K562 (cell line): Measurements from ENCODE around the gene FIZ1. TPM values are rescaled to one million over a fixed set of nuclear protein-coding genes. Genes with fewer than 3 reads are reported as not detected.

ENCODE experiments used
- ATAC-seq: fragments of 200-7000 bp; cut with Tn5 transposase; 3 replicates; pipeline ENCODE4 v1.9.1; 2020; ENCODE audit warnings: moderate library complexity
- BruUV-seq: library from RNA; stranded (reverse); fragments of 400-500 nt; replicated peaks from 2 replicates; lab custom pipeline; 2021; lab: Mats Ljungman, UMichigan
- CTCF ChIA-PET: fragments of 300-600 bp; formaldehyde crosslinking; extraction: SDS; loops from one replicate; lab custom pipeline; 2021; ENCODE audit warnings: low intra/inter-chr PET ratio; lab: Yijun Ruan, JAX
- POLR2A ChIA-PET: fragments of 300-600, 350-650 bp; sonication (Branson Sonifier 250); formaldehyde crosslinking; extraction: SDS; loops from one replicate; lab custom pipeline; 2021; ENCODE audit warnings: antibody characterized with exemption, inconsistent platforms; lab: Yijun Ruan, JAX
- DNase-seq, 4 experiments: peaks; one replicate each; pipeline versions ENCODE4 v3.0.0 to v3.0.0-alpha.2; 2011 to 2018; ENCODE audit warnings: low spot score in 3 of 4, mixed read lengths in 3 of 4; ENCODE audit errors: extremely low read depth in 1 of 4
- FAIRE-seq: peaks from 2 replicates; lab custom pipeline; 2011; peaks lifted over from hg19 to GRCh38; lab: Jason Lieb, UNC
- H2AFZ ChIP-seq: 2 replicates; pipeline ENCODE4 v1.6.0; 2011; ENCODE audit warnings: low read depth, low read length, control low read depth, inconsistent platforms
- H3K27ac ChIP-seq: fragments of 200-600 bp; 3 replicates; pipeline ENCODE4 v1.8.0; 2011; ENCODE audit warnings: low read depth, mild to moderate bottlenecking, control low read depth, inconsistent platforms, low read length, moderate library complexity, mixed read lengths; ENCODE audit errors: extremely low read depth
- H3K27me3 ChIP-seq, 2 experiments: fragments of 300-600 bp in 1 of 2; 2 replicates in 1 of 2; 3 replicates in 1 of 2; pipeline versions ENCODE4 v1.6.0 to v1.8.0; 2011; ENCODE audit warnings: inconsistent platforms in 2 of 2, low read length in 2 of 2, mild to moderate bottlenecking in 1 of 2, mixed read lengths in 1 of 2, moderate library complexity in 1 of 2; ENCODE audit not compliant: control insufficient read depth in 2 of 2, insufficient read depth in 2 of 2
- H3K36me3 ChIP-seq: fragments of 300-600 bp; 3 replicates; pipeline ENCODE4 v1.8.0; 2011; ENCODE audit warnings: mild to moderate bottlenecking, low read length, inconsistent platforms; ENCODE audit not compliant: control insufficient read depth, insufficient read depth
- H3K4me1 ChIP-seq, 2 experiments: fragments of 200-600 bp in 1 of 2; replicated peaks in 1 of 2; 2 replicates in 1 of 2; 3 replicates in 1 of 2; pipeline versions ENCODE4 v1.5.1 to v1.8.0; 2011; ENCODE audit warnings: inconsistent platforms in 2 of 2, low read length in 2 of 2, mild to moderate bottlenecking in 1 of 2, mixed read lengths in 1 of 2, moderate library complexity in 1 of 2; ENCODE audit not compliant: control insufficient read depth in 2 of 2, insufficient read depth in 2 of 2
- H3K4me2 ChIP-seq: 2 replicates; pipeline ENCODE4 v1.6.1; 2011; ENCODE audit warnings: low read length, control low read depth, inconsistent platforms, mixed read lengths; ENCODE audit not compliant: insufficient read depth
- H3K4me3 ChIP-seq: fragments of 200-600 bp; sonication (generic), shearing (Covaris generic); 2 replicates; pipeline ENCODE4 v1.5.1; 2016; ENCODE audit warnings: control low read depth, inconsistent platforms
- H3K79me2 ChIP-seq: fragments of 200-600 bp; 3 replicates; pipeline ENCODE4 v1.8.0; 2011; ENCODE audit warnings: low read length, inconsistent platforms; ENCODE audit not compliant: control insufficient read depth, insufficient read depth
- H3K9ac ChIP-seq, 2 experiments: 2 replicates each; pipeline versions ENCODE4 v1.6.0 to v1.6.1; 2011; ENCODE audit warnings: low read depth in 2 of 2, low read length in 2 of 2, control low read depth in 1 of 2, inconsistent platforms in 1 of 2, mild to moderate bottlenecking in 1 of 2, mixed read lengths in 1 of 2; ENCODE audit not compliant: insufficient read depth in 1 of 2
- H3K9me1 ChIP-seq: one replicate; pipeline ENCODE4 v1.6.0; 2011; ENCODE audit warnings: inconsistent platforms, mild to moderate bottlenecking, low read length, moderate library complexity; ENCODE audit not compliant: control insufficient read depth, insufficient read depth
- H3K9me3 ChIP-seq: replicated peaks from 2 replicates; pipeline ENCODE4 v1.5.1; 2011; ENCODE audit warnings: low read depth, low read length, inconsistent platforms; ENCODE audit not compliant: control insufficient read depth, insufficient read depth
- H4K20me1 ChIP-seq: replicated peaks from 2 replicates; pipeline ENCODE4 v1.6.1; 2011; ENCODE audit warnings: low read length, inconsistent platforms, mixed read lengths; ENCODE audit not compliant: control insufficient read depth, insufficient read depth
- CEBPB ChIP-seq: fragments of 450-650 bp; IDR thresholded peaks from 2 replicates; pipeline ENCODE4 v1.6.1; 2016; ENCODE audit warnings: missing genetic modification characterization, missing compliant biosample characterization
- CEBPG ChIP-seq, 3 experiments: fragments of 200-800 bp in 1 of 3; sonication (Bioruptor generic) in 1 of 3; sonication (generic) in 1 of 3; formaldehyde crosslinking in 1 of 3; IDR thresholded peaks in 2 of 3; conservative IDR thresholded peaks in 1 of 3; 2 replicates each; pipeline versions ENCODE4 v1.6.1 to v1.8.0; 2016 to 2022; ENCODE audit warnings: missing compliant biosample characterization in 2 of 3, missing genetic modification characterization in 2 of 3, mild to moderate bottlenecking in 1 of 3, missing genetic modification reagents in 1 of 3
- DACH1 ChIP-seq: fragments of 450-650 bp; IDR thresholded peaks from 2 replicates; pipeline ENCODE4 v1.6.1; 2018; ENCODE audit not compliant: partially characterized antibody
- NR0B1 ChIP-seq: fragments of 450-650 bp; IDR thresholded peaks from one replicate; pipeline ENCODE4 v1.6.1; 2018; ENCODE audit warnings: mild to moderate bottlenecking, moderate library complexity; ENCODE audit not compliant: partially characterized antibody
- WGBS: fragments of 100-300 bp; shearing (Covaris generic); methylation state at CpG from one replicate; pipeline ENCODE4 v1.1.6; 2016; ENCODE audit warnings: low coverage, mixed read lengths; ENCODE audit not compliant: insufficient coverage; ENCODE audit errors: missing lambda C conversion rate; 5-methylcytosine and 5-hydroxymethylcytosine counted together
- in situ Hi-C: fragments of 300-500 bp; cut with MboI; formaldehyde crosslinking; loops from 4 replicates; pipeline ENCODE4 v1.15.0; 2018; ENCODE audit warnings: inconsistent platforms, mixed read lengths
- intact Hi-C: fragments of 100-400 bp; cut with micrococcal nuclease; formaldehyde crosslinking; loops from 2 replicates; pipeline ENCODE4 v1.14.2; 2022
- polyA plus RNA-seq, 8 experiments: library from polyadenylated mRNA; depleted of rRNA in 4 of 8; stranded (reverse) in 5 of 8; unstranded in 3 of 8; fragments of >200 nt; fragmentation: Nextera tagmentation in 2 of 8; fragmentation: Illumina TruSeq in 1 of 8; extraction: Ambion mirVana in 2 of 8; extraction: Trizol in 1 of 8; gene quantifications; 2 replicates each; pipeline versions ENCODE4 v1.2.1 to v1.2.3, GENCODE V29; 2011 to 2014; ENCODE audit warnings: inconsistent platforms in 1 of 8, missing spikeins in 1 of 8
- total RNA-seq, 7 experiments: library from RNA; depleted of rRNA in 6 of 7; stranded (reverse); fragments of >200 nt in 6 of 7; fragmentation: Illumina TruSeq in 2 of 7; extraction: Trizol in 2 of 7; gene quantifications; 2 replicates each; pipeline versions ENCODE4 v1.2.1 to v1.2.3, GENCODE V29; 2011 to 2021; ENCODE audit warnings: low replicate concordance in 1 of 7

FIZ1 gene
- total and polyA plus RNA-seq, 9 of the 15 experiments (the other 6 are each of a cell fraction or from before 2014, with no cell fraction given), result 0.79 to 17.5 (median 5.5) TPM

GRCh38 chr19:55633861-55634260, 34.5 kb upstream of the FIZ1 start:
- H3K27ac ChIP-seq, result no peak overlapping the region; the same call in 2 of the 3 replicates
- intact Hi-C loops (loop anchor here (10.0 kb wide), 1 partner anchor 489 kb away; the partner anchor contains the start of gene TNNT1), in situ Hi-C loops (loop anchor here (10.0 to 25.0 kb wide), 3 partner anchors 497 to 759 kb away; partner anchors contain the start of genes FCAR, TNNT1 and ZSCAN5A)
- 90% methylated on average over 8 of the region's 8 CpGs for WGBS
- TF ChIP-seq CEBPG (CRISPR knock-in tag; IDR thresholded peaks at IDR 0.05) (no peak), CEBPG (tag; conservative IDR thresholded peaks at IDR 0.05 in 1 of 2, IDR thresholded peaks at IDR 0.05 in 1 of 2) (peak in 1 of 2 experiments; percentile 31; a peak in 1 of 4 replicates), CEBPB (tag) (peak; percentile 71), DACH1 (peak; percentile 32), NR0B1 (no peak)
- peaks cover 35% of the 10 kb centered on the region for H3K79me2 ChIP-seq
- ChIA-PET CTCF (interaction anchor here (1.2 kb wide), 1 partner anchor 20 kb away, joined by 4 read pairs; no protein-coding TSS in a partner anchor), POLR2A (interaction anchor here (2.0 kb wide), 1 partner anchor 9 kb away, joined by 12 read pairs; the partner anchor contains the start of gene ZNF784)
- peaks cover 13 to 24% of the 10 kb centered on the region in 2 experiments for H3K4me1 ChIP-seq
- no peak for FAIRE-seq
- DNase-seq, result no peak
- H3K9me3 ChIP-seq, result 0 out of 2 replicates have a peak, but pooled peaks cover 2% of the 10 kb centered on the region
- no peaks in the 10 kb centered on the region for H4K20me1 ChIP-seq
- no peak overlapping the region for H3K9ac ChIP-seq
- H3K27me3 ChIP-seq, result no peaks in the 10 kb centered on the region
- peaks cover 6% of the 10 kb centered on the region; the same call in 2 of the 3 replicates for H3K36me3 ChIP-seq
- ATAC-seq, result no peak
- H3K9me1 ChIP-seq, result no peaks in the 10 kb centered on the region
- H3K4me2 ChIP-seq, result peak overlapping the region; percentile 98
- H2AFZ ChIP-seq, result peak overlapping the region; percentile 91
- no peak overlapping the region for H3K4me3 ChIP-seq
- BruUV-seq, result no TSS peak
